ENCODE data around the gene BCAR1. TPM values are rescaled to one million over a fixed set of nuclear protein-coding genes. Genes with fewer than 3 reads are reported as not detected.

Gene BCAR1
- total and polyA plus RNA-seq, 2 of the 13 experiments (the other 11 are each of a cell fraction or from before 2014, with no cell fraction given), result 48.1 to 51.7 TPM

DNA sequence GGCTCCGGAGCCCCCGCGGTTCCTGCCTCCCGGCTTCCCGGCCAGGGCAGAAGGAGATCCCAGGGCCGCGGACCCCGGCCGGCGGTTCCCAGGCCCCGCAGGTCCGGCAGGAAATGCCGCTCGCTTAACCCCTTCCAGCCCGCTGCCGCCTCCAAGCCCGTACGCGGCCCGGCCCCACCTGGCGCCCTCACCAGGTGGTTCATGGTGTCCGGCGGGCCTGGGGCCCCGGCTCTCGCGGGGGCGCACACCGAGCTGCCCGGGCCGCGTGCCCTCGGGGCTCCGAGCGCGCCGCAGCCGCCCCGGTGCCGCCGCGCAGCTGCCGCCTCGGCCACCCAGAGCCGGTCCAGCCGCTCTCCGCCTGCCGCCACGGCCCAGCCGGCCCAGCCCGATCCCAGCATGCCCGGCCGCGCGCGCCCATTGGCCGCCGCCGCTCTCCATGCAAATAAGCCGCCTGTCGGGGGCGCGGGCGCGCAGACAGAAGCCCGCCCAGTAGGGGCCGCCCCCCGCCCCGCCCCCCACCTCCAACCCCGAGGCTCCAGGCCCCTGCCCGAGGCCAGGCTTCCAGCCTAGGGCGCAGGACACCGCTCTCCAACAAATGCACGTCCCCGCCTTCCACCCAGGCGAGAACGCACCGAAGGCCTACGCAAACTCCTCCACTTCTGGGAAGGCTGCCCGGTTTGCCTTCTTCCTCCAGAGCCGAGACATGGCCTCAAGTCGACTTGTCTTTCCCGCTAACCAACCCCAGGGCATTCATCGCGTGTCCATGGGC lies at the start of gene BCAR1 (continued):
- TF ChIP-seq, protein P1, sequence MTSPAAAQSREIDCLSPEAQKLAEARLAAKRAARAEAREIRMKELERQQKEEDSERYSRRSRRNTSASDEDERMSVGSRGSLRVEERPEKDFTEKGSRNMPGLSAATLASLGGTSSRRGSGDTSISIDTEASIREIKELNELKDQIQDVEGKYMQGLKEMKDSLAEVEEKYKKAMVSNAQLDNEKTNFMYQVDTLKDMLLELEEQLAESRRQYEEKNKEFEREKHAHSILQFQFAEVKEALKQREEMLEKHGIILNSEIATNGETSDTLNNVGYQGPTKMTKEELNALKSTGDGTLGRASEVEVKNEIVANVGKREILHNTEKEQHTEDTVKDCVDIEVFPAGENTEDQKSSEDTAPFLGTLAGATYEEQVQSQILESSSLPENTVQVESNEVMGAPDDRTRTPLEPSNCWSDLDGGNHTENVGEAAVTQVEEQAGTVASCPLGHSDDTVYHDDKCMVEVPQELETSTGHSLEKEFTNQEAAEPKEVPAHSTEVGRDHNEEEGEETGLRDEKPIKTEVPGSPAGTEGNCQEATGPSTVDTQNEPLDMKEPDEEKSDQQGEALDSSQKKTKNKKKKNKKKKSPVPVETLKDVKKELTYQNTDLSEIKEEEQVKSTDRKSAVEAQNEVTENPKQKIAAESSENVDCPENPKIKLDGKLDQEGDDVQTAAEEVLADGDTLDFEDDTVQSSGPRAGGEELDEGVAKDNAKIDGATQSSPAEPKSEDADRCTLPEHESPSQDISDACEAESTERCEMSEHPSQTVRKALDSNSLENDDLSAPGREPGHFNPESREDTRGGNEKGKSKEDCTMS (CRISPR knock-in tag; conservative IDR thresholded peaks at IDR 0.05), result no peak
- peak; percentile 13 for TF ChIP-seq XRCC5 (optimal IDR thresholded peaks at IDR 0.05; ENCODE audit: low read length)
- TF ChIP-seq CENPX (CRISPR knock-in tag; IDR thresholded peaks at IDR 0.05), result no peak
- TF ChIP-seq PREB (CRISPR knock-in tag; IDR thresholded peaks at IDR 0.05), result 0 out of 2 replicates have a peak, but pooled peaks have one; percentile 24
- no peak for TF ChIP-seq HHEX (CRISPR knock-in tag; IDR thresholded peaks at IDR 0.05)
- peak; percentile 97 for TF ChIP-seq AGO2 (optimal IDR thresholded peaks at IDR 0.05; ENCODE audit: low read depth, low read length)
- TF ChIP-seq, protein P2, sequence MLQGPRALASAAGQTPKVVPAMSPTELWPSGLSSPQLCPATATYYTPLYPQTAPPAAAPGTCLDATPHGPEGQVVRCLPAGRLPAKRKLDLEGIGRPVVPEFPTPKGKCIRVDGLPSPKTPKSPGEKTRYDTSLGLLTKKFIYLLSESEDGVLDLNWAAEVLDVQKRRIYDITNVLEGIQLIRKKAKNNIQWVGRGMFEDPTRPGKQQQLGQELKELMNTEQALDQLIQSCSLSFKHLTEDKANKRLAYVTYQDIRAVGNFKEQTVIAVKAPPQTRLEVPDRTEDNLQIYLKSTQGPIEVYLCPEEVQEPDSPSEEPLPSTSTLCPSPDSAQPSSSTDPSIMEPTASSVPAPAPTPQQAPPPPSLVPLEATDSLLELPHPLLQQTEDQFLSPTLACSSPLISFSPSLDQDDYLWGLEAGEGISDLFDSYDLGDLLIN (CRISPR knock-in tag; IDR thresholded peaks at IDR 0.05; ENCODE audit: borderline replicate concordance), result no peak
- TF ChIP-seq ZSCAN31 (CRISPR knock-in tag; IDR thresholded peaks at IDR 0.05; ENCODE audit: low read depth), result no peak
- TF ChIP-seq ZBTB7A (CRISPR knock-in tag; IDR thresholded peaks at IDR 0.05), result peak; percentile 28; the same call in 1 of the 2 replicates
- TF ChIP-seq KAT8 (CRISPR knock-in tag; IDR thresholded peaks at IDR 0.05), result no peak
- TF ChIP-seq CHCHD3 (CRISPR knock-in tag; IDR thresholded peaks at IDR 0.05), result no peak
- TF ChIP-seq SRY (CRISPR knock-in tag; IDR thresholded peaks at IDR 0.05), result peak; percentile 2; the same call in 1 of the 2 replicates
- no peak for TF ChIP-seq SSRP1 (CRISPR knock-in tag; IDR thresholded peaks at IDR 0.05)
- peak; percentile 67; the same call in 1 of the 2 replicates for TF ChIP-seq KLF9 (CRISPR knock-in tag; IDR thresholded peaks at IDR 0.05; ENCODE audit: low read depth)
- TF ChIP-seq ESRRA (CRISPR knock-in tag; IDR thresholded peaks at IDR 0.05; ENCODE audit: low read depth), result peak; percentile 2; the same call in 1 of the 2 replicates
- no peak for TF ChIP-seq TCF12 (IDR thresholded peaks at IDR 0.05)
- 0 out of 2 replicates have a peak, but pooled peaks have one; percentile 90 for TF ChIP-seq TCF12 (CRISPR knock-in tag; IDR thresholded peaks at IDR 0.05)
- TF ChIP-seq ZNF83 (CRISPR knock-in tag; IDR thresholded peaks at IDR 0.05; ENCODE audit: borderline replicate concordance), result no peak
- TF ChIP-seq, protein P3, sequence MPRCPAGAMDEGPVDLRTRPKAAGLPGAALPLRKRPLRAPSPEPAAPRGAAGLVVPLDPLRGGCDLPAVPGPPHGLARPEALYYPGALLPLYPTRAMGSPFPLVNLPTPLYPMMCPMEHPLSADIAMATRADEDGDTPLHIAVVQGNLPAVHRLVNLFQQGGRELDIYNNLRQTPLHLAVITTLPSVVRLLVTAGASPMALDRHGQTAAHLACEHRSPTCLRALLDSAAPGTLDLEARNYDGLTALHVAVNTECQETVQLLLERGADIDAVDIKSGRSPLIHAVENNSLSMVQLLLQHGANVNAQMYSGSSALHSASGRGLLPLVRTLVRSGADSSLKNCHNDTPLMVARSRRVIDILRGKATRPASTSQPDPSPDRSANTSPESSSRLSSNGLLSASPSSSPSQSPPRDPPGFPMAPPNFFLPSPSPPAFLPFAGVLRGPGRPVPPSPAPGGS (CRISPR knock-in tag; IDR thresholded peaks at IDR 0.05), result peak; percentile 28; the same call in 1 of the 2 replicates
- no peak for TF ChIP-seq TP53 (CRISPR knock-in tag; conservative IDR thresholded peaks at IDR 0.05)
- TF ChIP-seq AKAP8 (CRISPR knock-in tag; IDR thresholded peaks at IDR 0.05), result peak; percentile 19; the same call in 1 of the 2 replicates
- TF ChIP-seq YY1 (IDR thresholded peaks at IDR 0.05; ENCODE audit: insufficient read depth, insufficient replicate concordance, low read depth, low read length), result peak; percentile 71
- 0 out of 2 replicates have a peak, but pooled peaks have one; percentile 9 for TF ChIP-seq ZNF44 (CRISPR knock-in tag; IDR thresholded peaks at IDR 0.05)
- TF ChIP-seq TAF1 (CRISPR knock-in tag; IDR thresholded peaks at IDR 0.05), result peak; percentile 15; the same call in 1 of the 2 replicates
- no peak for TF ChIP-seq MATR3 (CRISPR knock-in tag; IDR thresholded peaks at IDR 0.05)

Measured in HepG2 (cell line).